Endothelial cell of umbilical vein (primary cell): ENCODE results near the gene HOXD12. TPM values are rescaled to one million over a fixed set of nuclear protein-coding genes. Genes with fewer than 3 reads are reported as not detected.

Experiments used
- BruUV-seq: library from RNA; stranded (reverse); fragments of 400-500 nt; replicated peaks from 2 replicates; lab custom pipeline; 2021; lab: Mats Ljungman, UMichigan
- CTCF ChIA-PET: fragments of 300-600, 350-600 bp; sonication (Branson Sonifier 250); formaldehyde crosslinking; loops from one replicate; lab custom pipeline; 2021; ENCODE audit warnings: antibody characterized with exemption, inconsistent platforms; lab: Charles Lee
- POLR2A ChIA-PET: fragments of 300-600, 350-600 bp; sonication (Branson Sonifier 250); formaldehyde crosslinking; loops from one replicate; lab custom pipeline; 2021; ENCODE audit warnings: antibody characterized with exemption, inconsistent platforms; lab: Charles Lee
- DNase-seq: peaks from one replicate; pipeline ENCODE4 v3.0.0-alpha.2; 2011; ENCODE audit warnings: low read depth, low spot score
- FAIRE-seq: peaks from 2 replicates; lab custom pipeline; 2011; peaks lifted over from hg19 to GRCh38; lab: Jason Lieb, UNC
- H2AFZ ChIP-seq: 2 replicates; pipeline ENCODE4 v1.6.0; 2012; ENCODE audit warnings: low read depth, low read length, control low read depth, inconsistent platforms
- H3K27ac ChIP-seq: 2 replicates; pipeline ENCODE4 v1.5.1; 2011; ENCODE audit warnings: low read depth, mild to moderate bottlenecking, control low read depth, low read length, moderate library complexity; ENCODE audit not compliant: insufficient read depth
- H3K27me3 ChIP-seq, 2 experiments: 2 replicates each; pipeline versions ENCODE4 v1.6.0 to v1.6.1; 2011; ENCODE audit warnings: low read length in 2 of 2, mixed read lengths in 1 of 2; ENCODE audit not compliant: control insufficient read depth in 2 of 2, insufficient read depth in 2 of 2
- H3K36me3 ChIP-seq, 2 experiments: 2 replicates in 1 of 2; 3 replicates in 1 of 2; pipeline ENCODE4 v1.5.1; 2011; ENCODE audit warnings: low read length in 2 of 2, mild to moderate bottlenecking in 1 of 2, moderate library complexity in 1 of 2; ENCODE audit not compliant: control insufficient read depth in 2 of 2, insufficient read depth in 2 of 2; ENCODE audit errors: extremely low read depth in 1 of 2
- H3K4me1 ChIP-seq: 3 replicates; pipeline ENCODE4 v1.5.1; 2011; ENCODE audit warnings: mild to moderate bottlenecking, low read length; ENCODE audit not compliant: control insufficient read depth, insufficient read depth; ENCODE audit errors: extremely low read depth
- H3K4me2 ChIP-seq: 2 replicates; pipeline ENCODE4 v1.6.1; 2011; ENCODE audit warnings: low read length, control low read depth, mixed read lengths; ENCODE audit not compliant: insufficient read depth
- H3K4me3 ChIP-seq, 3 experiments: fragments of 200-600 bp in 1 of 3; sonication (generic), shearing (Covaris generic) in 1 of 3; replicated peaks in 1 of 3; 2 replicates each; pipeline ENCODE4 v1.5.1; 2011 to 2016; ENCODE audit warnings: control low read depth in 3 of 3, low read length in 3 of 3, mild to moderate bottlenecking in 2 of 3, inconsistent platforms in 1 of 3, low read depth in 1 of 3, moderate library complexity in 1 of 3; ENCODE audit not compliant: insufficient read depth in 1 of 3
- H3K79me2 ChIP-seq: 2 replicates; pipeline ENCODE4 v1.6.0; 2012; ENCODE audit warnings: low read length, inconsistent platforms; ENCODE audit not compliant: control insufficient read depth, insufficient read depth
- H3K9ac ChIP-seq: replicated peaks from 2 replicates; pipeline ENCODE3; 2011; ENCODE audit warnings: low read length, control low read depth; ENCODE audit not compliant: insufficient read depth; ENCODE audit errors: extremely low read depth
- H3K9me1 ChIP-seq: replicated peaks from 3 replicates; pipeline ENCODE4 v1.6.0; 2011; ENCODE audit warnings: mild to moderate bottlenecking, low read length; ENCODE audit not compliant: control insufficient read depth, insufficient read depth; ENCODE audit errors: extremely low read depth
- H3K9me3 ChIP-seq: replicated peaks from 2 replicates; pipeline ENCODE4 v1.5.1; 2012; ENCODE audit warnings: low read length, inconsistent platforms; ENCODE audit not compliant: control insufficient read depth, insufficient read depth
- H4K20me1 ChIP-seq: replicated peaks from 2 replicates; pipeline ENCODE3; 2011; ENCODE audit warnings: mild to moderate bottlenecking, low read length; ENCODE audit not compliant: control insufficient read depth, insufficient read depth; ENCODE audit errors: extremely low read depth
- CTCF ChIP-seq, 2 donors: IDR thresholded peaks; 1 replicate in 1 of 2; 2 replicates in 1 of 2; pipeline ENCODE4 v1.5.1; 2011; ENCODE audit warnings: low read length in 2 of 2, mild to moderate bottlenecking in 2 of 2, moderate library complexity in 2 of 2, control low read depth in 1 of 2, inconsistent platforms in 1 of 2, low read depth in 1 of 2; ENCODE audit not compliant: insufficient read depth in 1 of 2; ENCODE audit errors: extremely low read depth in 1 of 2
- EZH2 ChIP-seq: IDR thresholded peaks from 2 replicates; pipeline ENCODE4 v1.6.1; 2012; ENCODE audit warnings: borderline replicate concordance, low read depth, mild to moderate bottlenecking, moderate library complexity, low read length, inconsistent platforms; ENCODE audit not compliant: severe bottlenecking
- FOS ChIP-seq: IDR thresholded peaks from 2 replicates; pipeline ENCODE4 v1.6.1; 2011; ENCODE audit warnings: mild to moderate bottlenecking, low read length, moderate library complexity, borderline replicate concordance; ENCODE audit not compliant: insufficient read depth
- GATA2 ChIP-seq: IDR thresholded peaks from 2 replicates; pipeline ENCODE4 v1.7.0; 2011; ENCODE audit warnings: low read depth, mild to moderate bottlenecking, moderate library complexity, mixed read lengths, low read length; ENCODE audit not compliant: insufficient read length, insufficient read depth
- JUN ChIP-seq: IDR thresholded peaks from 2 replicates; pipeline ENCODE4 v1.6.1; 2011; ENCODE audit warnings: borderline replicate concordance, low read depth; ENCODE audit not compliant: insufficient read length, insufficient read depth
- MAX ChIP-seq: IDR thresholded peaks from 2 replicates; pipeline ENCODE4 v1.6.1; 2011; ENCODE audit not compliant: insufficient read depth, insufficient read length
- MYC ChIP-seq: IDR thresholded peaks from one replicate; pipeline ENCODE4 v1.6.1; 2011; ENCODE audit warnings: mild to moderate bottlenecking, low read depth, low read length
- POLR2A ChIP-seq: IDR thresholded peaks from 2 replicates; pipeline ENCODE4 v1.6.1; 2012; ENCODE audit warnings: low read depth, mild to moderate bottlenecking, control low read depth, low read length
- POLR2AphosphoS5 ChIP-seq: IDR thresholded peaks from 2 replicates; pipeline ENCODE4 v1.6.1; 2012; ENCODE audit warnings: low read depth, mild to moderate bottlenecking, control low read depth, low read length, moderate library complexity; ENCODE audit not compliant: insufficient read depth
- dilution Hi-C: fragments of 300-500 bp; cut with MboI; formaldehyde crosslinking; loops from one replicate; pipeline ENCODE4 v1.15.0; 2019; ENCODE audit warnings: low sequenced_read_pairs; ENCODE audit not compliant: extremely low pct_ligation_motif_present
- intact Hi-C: fragments of 100-400 bp; cut with micrococcal nuclease; formaldehyde crosslinking; loops from one replicate; pipeline ENCODE4 v1.10.0; 2022
- polyA plus RNA-seq, 4 experiments: library from polyadenylated mRNA; depleted of rRNA in 3 of 4; stranded (reverse) in 3 of 4; unstranded in 1 of 4; fragments of >200 nt; gene quantifications; 2 replicates each; pipeline versions ENCODE4 v1.2.1 to v1.2.3, GENCODE V29; 2011 to 2012; ENCODE audit warnings: missing spikeins in 1 of 4
- total RNA-seq: library from RNA; stranded (reverse); gene quantifications from 2 replicates; pipeline ENCODE4 v1.2.3, GENCODE V29; 2021

The HOXD12 gene
- total and polyA plus RNA-seq, 2 donors (not counting 3 experiments of a cell fraction or from before 2014, with no cell fraction given) = not detected

- TF ChIP-seq MYC = no peak
- H3K9ac ChIP-seq = no peak overlapping the region
- H3K27ac ChIP-seq = no peak overlapping the region
- ChIA-PET POLR2A (no interaction called here), CTCF (interaction anchor here (1.0 to 3.0 kb wide), 7 partner anchors 9 to 501 kb away, joined by 3 to 11 read pairs (median 4); no protein-coding TSS in a partner anchor)
- H3K36me3 ChIP-seq = peaks cover 2 to 22% of the 10 kb centered on the region in 2 experiments
- no peak overlapping the region for H2AFZ ChIP-seq
- H3K4me2 ChIP-seq = no peak overlapping the region
- no peak overlapping the region for H3K4me3 ChIP-seq
- H3K4me1 ChIP-seq = no peaks in the 10 kb centered on the region
- no peaks in the 10 kb centered on the region for H3K9me1 ChIP-seq
- no peaks in the 10 kb centered on the region for H4K20me1 ChIP-seq
- dilution Hi-C loops (loop anchor here (25.0 kb wide), 1 partner anchor 487 kb away; no protein-coding TSS in a partner anchor), intact Hi-C loops (no loop called here)
- peaks cover 38% of the 10 kb centered on the region for H3K79me2 ChIP-seq
- DNase-seq (no peak), FAIRE-seq (no peak)
- H3K27me3 ChIP-seq = no peaks in the 10 kb centered on the region
- H3K9me3 ChIP-seq = no peaks in the 10 kb centered on the region
- no TSS peak for BruUV-seq
Measured at GRCh38 chr2:176149939-176150583, 50.5 kb downstream of the HOXD12 start.

DNA sequence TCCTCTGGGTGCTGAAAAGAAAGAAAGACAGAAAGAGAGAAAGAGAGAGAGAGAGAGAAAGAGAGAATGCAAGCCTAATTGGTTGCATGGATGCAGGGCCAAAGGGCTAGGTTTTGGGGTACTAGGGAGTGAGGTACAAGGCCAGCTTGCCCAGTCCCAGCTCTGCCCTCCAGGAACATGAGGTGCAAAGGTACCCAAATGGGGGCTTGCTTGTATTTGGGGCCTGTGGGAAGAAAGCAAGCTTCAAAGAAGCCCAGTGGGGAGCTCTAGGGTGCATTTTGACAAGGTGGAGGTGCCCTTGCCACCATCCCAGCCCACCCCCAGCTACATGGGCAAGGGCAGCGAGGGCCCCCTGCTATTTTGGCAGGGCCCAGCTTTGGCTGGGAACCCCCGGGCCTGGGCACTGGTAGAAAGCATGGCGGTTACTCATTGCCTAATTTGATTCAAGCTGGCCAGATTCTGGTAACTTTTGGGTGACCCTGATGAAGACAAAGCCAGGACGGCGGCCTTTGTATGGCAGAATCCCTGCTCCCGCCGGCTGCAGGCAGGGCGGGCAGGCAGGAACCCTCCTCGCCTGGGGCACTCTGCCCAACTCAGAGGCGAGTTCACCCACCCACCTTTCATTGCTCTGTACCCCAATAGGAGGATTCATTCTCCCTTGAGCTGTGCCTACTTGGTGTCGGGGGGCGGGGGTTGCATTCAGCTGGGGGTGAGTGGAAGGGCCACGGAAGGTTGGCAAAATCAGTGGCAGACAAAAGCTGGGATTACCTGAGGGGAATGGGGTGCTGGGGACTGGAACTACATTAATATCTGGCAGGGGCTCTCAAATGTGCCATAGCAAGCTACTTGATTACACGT is 51.2 kb downstream of the HOXD12 start:
- TSS peak; percentile 14 for BruUV-seq
- intact Hi-C loops (no loop called here), dilution Hi-C loops (no loop called here)
- no peak overlapping the region for H3K27ac ChIP-seq
- H3K27me3 ChIP-seq = no peaks in the 10 kb centered on the region
- DNase-seq (no peak), FAIRE-seq (no peak)
- ChIA-PET CTCF (interaction anchor here (1.0 to 3.0 kb wide), 7 partner anchors 10 to 500 kb away, joined by 3 to 11 read pairs (median 4); no protein-coding TSS in a partner anchor), POLR2A (no interaction called here)
- no peaks in the 10 kb centered on the region for H3K9me1 ChIP-seq
- H3K9ac ChIP-seq = no peak overlapping the region
- no peaks in the 10 kb centered on the region for H4K20me1 ChIP-seq
- H2AFZ ChIP-seq = no peak overlapping the region
- peaks cover 32% of the 10 kb centered on the region for H3K79me2 ChIP-seq
- no peaks in the 10 kb centered on the region for H3K9me3 ChIP-seq
- no peak overlapping the region for H3K4me3 ChIP-seq
- H3K36me3 ChIP-seq = peaks cover 2 to 22% of the 10 kb centered on the region in 2 experiments
- no peak for TF ChIP-seq FOS
- TF ChIP-seq JUN = no peak
- no peak for TF ChIP-seq GATA2
- TF ChIP-seq POLR2AphosphoS5 = no peak
- TF ChIP-seq MAX = no peak
- TF ChIP-seq POLR2A = no peak
- no peak for TF ChIP-seq EZH2
- TF ChIP-seq MYC = no peak
- TF ChIP-seq CTCF (IDR thresholded peaks at IDR 0.05; ENCODE audit: extremely low read depth in 1 of 2, insufficient read depth in 1 of 2, low read depth in 1 of 2, low read length in 2 of 2) = no peak
- no peak overlapping the region for H3K4me2 ChIP-seq
- no peaks in the 10 kb centered on the region for H3K4me1 ChIP-seq
